Measurements from ENCODE around the gene SQSTM1. TPM values are rescaled to one million over a fixed set of nuclear protein-coding genes. Genes with fewer than 3 reads are reported as not detected.
A peak's percentile ranks its signal among the peaks of the same experiment; 100 is the strongest.

The SQSTM1 gene
- total and polyA plus RNA-seq, 2 of the 8 experiments (the other 6 are each of a cell fraction or from before 2014, with no cell fraction given): 78.6 to 110 TPM

- no peak for TF ChIP-seq CHD7 (IDR thresholded peaks at IDR 0.05; ENCODE audit: insufficient replicate concordance, low read length)
- TF ChIP-seq EZH2 (IDR thresholded peaks at IDR 0.05; ENCODE audit: low read depth, low read length, severe bottlenecking): no peak
- no peak for TF ChIP-seq EGR1 (IDR thresholded peaks at IDR 0.05; ENCODE audit: borderline replicate concordance, low read depth, low read length)
- no peak for TF ChIP-seq MAFK (IDR thresholded peaks at IDR 0.05; ENCODE audit: low read depth, low read length)
- TF ChIP-seq, protein P1, sequence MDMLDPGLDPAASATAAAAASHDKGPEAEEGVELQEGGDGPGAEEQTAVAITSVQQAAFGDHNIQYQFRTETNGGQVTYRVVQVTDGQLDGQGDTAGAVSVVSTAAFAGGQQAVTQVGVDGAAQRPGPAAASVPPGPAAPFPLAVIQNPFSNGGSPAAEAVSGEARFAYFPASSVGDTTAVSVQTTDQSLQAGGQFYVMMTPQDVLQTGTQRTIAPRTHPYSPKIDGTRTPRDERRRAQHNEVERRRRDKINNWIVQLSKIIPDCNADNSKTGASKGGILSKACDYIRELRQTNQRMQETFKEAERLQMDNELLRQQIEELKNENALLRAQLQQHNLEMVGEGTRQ (IDR thresholded peaks at IDR 0.05; ENCODE audit: low read length): 0 out of 2 replicates have a peak, but pooled peaks have one; percentile 35
- TF ChIP-seq RBBP5 (IDR thresholded peaks at IDR 0.05; ENCODE audit: borderline replicate concordance, low read depth, low read length): no peak
- TF ChIP-seq RXRA (IDR thresholded peaks at IDR 0.05; ENCODE audit: insufficient read depth, low read depth, low read length): no peak
- no peak for TF ChIP-seq JUN (IDR thresholded peaks at IDR 0.05; ENCODE audit: low read depth, low read length)
These were observed 19.1 kb upstream of the SQSTM1 start (continued) for GRCh38 chr5:179801304-179802206.

All from H1 (cell line).